Panc1 (cell line): Measurements from ENCODE around the gene ICE2. TPM values are rescaled to one million over a fixed set of nuclear protein-coding genes. Genes with fewer than 3 reads are reported as not detected.

Source experiments
- ATAC-seq: fragments of 200-7000 bp; cut with Tn5 transposase; 2 replicates; pipeline ENCODE4 v1.9.1; 2020; ENCODE audit warnings: mild to moderate bottlenecking, moderate library complexity
- BruUV-seq: library from RNA; stranded (reverse); fragments of 400-500 nt; replicated peaks from 2 replicates; lab custom pipeline; 2021; lab: Mats Ljungman, UMichigan
- CTCF ChIA-PET: fragments of 300-600 bp; sonication (Branson Sonifier 250); formaldehyde crosslinking; loops from one replicate; lab custom pipeline; 2022; ENCODE audit warnings: antibody characterized with exemption; lab: Charles Lee
- POLR2A ChIA-PET: fragments of 300-600 bp; sonication (Branson Sonifier 250); formaldehyde crosslinking; loops from one replicate; lab custom pipeline; 2022; ENCODE audit warnings: antibody characterized with exemption; lab: Charles Lee
- DNase-seq: peaks from one replicate; pipeline ENCODE4 v3.0.0-alpha.2; 2010; ENCODE audit warnings: low read depth, low spot score
- H3K27ac ChIP-seq: 2 replicates; pipeline ENCODE4 v1.5.1; 2011; ENCODE audit warnings: mild to moderate bottlenecking, low read length, inconsistent platforms
- H3K27me3 ChIP-seq: fragments of 200-500 bp; sonication (Bioruptor generic); 2 replicates; pipeline ENCODE4 v1.6.0; 2014; ENCODE audit warnings: low read length, inconsistent platforms; ENCODE audit not compliant: control insufficient read depth, insufficient read depth
- H3K36me3 ChIP-seq: fragments of 200-500 bp; sonication (Bioruptor generic); 2 replicates; pipeline ENCODE4 v1.5.1; 2014; ENCODE audit warnings: inconsistent platforms, mild to moderate bottlenecking, low read length, moderate library complexity; ENCODE audit not compliant: control insufficient read depth, insufficient read depth
- H3K4me1 ChIP-seq: 2 replicates; pipeline ENCODE4 v1.5.1; 2011; ENCODE audit warnings: inconsistent platforms, mild to moderate bottlenecking, low read length, moderate library complexity; ENCODE audit not compliant: control insufficient read depth, insufficient read depth
- H3K4me3 ChIP-seq, 2 experiments: 2 replicates each; pipeline ENCODE4 v1.5.1; 2011 to 2012; ENCODE audit warnings: low read depth in 2 of 2, low read length in 2 of 2, mild to moderate bottlenecking in 2 of 2, inconsistent platforms in 1 of 2, moderate library complexity in 1 of 2
- H3K9me3 ChIP-seq: fragments of 200-500 bp; sonication (Bioruptor generic); 2 replicates; pipeline ENCODE4 v1.5.1; 2014; ENCODE audit warnings: low read depth, mild to moderate bottlenecking, inconsistent platforms, low read length, moderate library complexity; ENCODE audit not compliant: control insufficient read depth, insufficient read depth
- CTCF ChIP-seq: fragments of 450-650 bp; IDR thresholded peaks from 2 replicates; pipeline ENCODE4 v1.5.1; 2017; ENCODE audit warnings: mild to moderate bottlenecking
- POLR2AphosphoS5 ChIP-seq: IDR thresholded peaks from 2 replicates; pipeline ENCODE4 v1.6.1; 2012; ENCODE audit warnings: mild to moderate bottlenecking, low read depth, low read length, moderate library complexity
- SIN3A ChIP-seq: IDR thresholded peaks from 2 replicates; pipeline ENCODE4 v1.6.1; 2012; ENCODE audit warnings: low read depth, mild to moderate bottlenecking, low read length, moderate library complexity, borderline replicate concordance; ENCODE audit not compliant: insufficient read depth
- TCF7L2 ChIP-seq: IDR thresholded peaks from 2 replicates; pipeline ENCODE4 v1.6.1; 2011; ENCODE audit warnings: mild to moderate bottlenecking, low read depth, low read length, inconsistent platforms
- in situ Hi-C: cut with HindIII; loops from 2 replicates; pipeline ENCODE4 v1.10.0; 2016; ENCODE audit warnings: low sequenced_read_pairs, low pct_unique_long_range_greater_than_20kb
- intact Hi-C: fragments of 100-400 bp; cut with micrococcal nuclease; formaldehyde crosslinking; loops from one replicate; pipeline ENCODE4 v1.10.0; 2022; ENCODE audit not compliant: unreplicated experiment
- total RNA-seq: library from RNA; stranded (reverse); gene quantifications from one replicate; pipeline ENCODE4 v1.2.1, GENCODE V29; 2021; ENCODE audit not compliant: unreplicated experiment
- TF ChIP-seq, protein P1 (sequence below), 2 experiments: IDR thresholded peaks; 2 replicates each; pipeline ENCODE4 v1.6.1; 2011 to 2012; ENCODE audit warnings: low read depth in 2 of 2, control low read depth in 1 of 2, low read length in 1 of 2, mild to moderate bottlenecking in 1 of 2, moderate library complexity in 1 of 2; ENCODE audit not compliant: insufficient read depth in 1 of 2

The ICE2 gene
- total RNA-seq, 1 experiment from 2014 or later: 66.2 TPM

DNA sequence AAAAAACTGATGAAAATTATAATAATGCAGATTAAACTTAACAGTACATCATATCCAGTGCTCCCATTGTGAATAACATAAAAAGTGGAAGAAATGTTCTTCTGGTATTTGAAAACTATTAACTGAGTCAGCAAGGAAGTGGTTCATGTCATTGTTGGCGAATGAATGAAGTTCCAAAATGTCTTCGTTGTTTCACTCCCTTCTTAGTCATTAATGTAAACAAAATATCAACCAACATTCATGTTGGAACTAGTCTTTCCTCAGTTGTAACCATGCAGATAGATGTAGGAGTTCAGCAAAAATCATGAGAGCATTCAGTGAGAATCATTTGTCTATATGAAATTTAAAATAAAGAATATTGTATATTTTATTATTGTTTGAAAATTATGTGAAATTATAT lies 44.1 kb upstream of the ICE2 start:
- POLR2A ChIA-PET: no interaction called here
- Histone ChIP-seq H3K36me3 (no peaks in the 10 kb centered on the region), H3K4me1 (peaks cover 16% of the 10 kb centered on the region; the same call in 1 of the 2 replicates), H3K27me3 (no peaks in the 10 kb centered on the region), H3K9me3 (no peaks in the 10 kb centered on the region), H3K4me3 (no peak overlapping the region), H3K27ac (no peak overlapping the region)
- TF ChIP-seq, protein P1, sequence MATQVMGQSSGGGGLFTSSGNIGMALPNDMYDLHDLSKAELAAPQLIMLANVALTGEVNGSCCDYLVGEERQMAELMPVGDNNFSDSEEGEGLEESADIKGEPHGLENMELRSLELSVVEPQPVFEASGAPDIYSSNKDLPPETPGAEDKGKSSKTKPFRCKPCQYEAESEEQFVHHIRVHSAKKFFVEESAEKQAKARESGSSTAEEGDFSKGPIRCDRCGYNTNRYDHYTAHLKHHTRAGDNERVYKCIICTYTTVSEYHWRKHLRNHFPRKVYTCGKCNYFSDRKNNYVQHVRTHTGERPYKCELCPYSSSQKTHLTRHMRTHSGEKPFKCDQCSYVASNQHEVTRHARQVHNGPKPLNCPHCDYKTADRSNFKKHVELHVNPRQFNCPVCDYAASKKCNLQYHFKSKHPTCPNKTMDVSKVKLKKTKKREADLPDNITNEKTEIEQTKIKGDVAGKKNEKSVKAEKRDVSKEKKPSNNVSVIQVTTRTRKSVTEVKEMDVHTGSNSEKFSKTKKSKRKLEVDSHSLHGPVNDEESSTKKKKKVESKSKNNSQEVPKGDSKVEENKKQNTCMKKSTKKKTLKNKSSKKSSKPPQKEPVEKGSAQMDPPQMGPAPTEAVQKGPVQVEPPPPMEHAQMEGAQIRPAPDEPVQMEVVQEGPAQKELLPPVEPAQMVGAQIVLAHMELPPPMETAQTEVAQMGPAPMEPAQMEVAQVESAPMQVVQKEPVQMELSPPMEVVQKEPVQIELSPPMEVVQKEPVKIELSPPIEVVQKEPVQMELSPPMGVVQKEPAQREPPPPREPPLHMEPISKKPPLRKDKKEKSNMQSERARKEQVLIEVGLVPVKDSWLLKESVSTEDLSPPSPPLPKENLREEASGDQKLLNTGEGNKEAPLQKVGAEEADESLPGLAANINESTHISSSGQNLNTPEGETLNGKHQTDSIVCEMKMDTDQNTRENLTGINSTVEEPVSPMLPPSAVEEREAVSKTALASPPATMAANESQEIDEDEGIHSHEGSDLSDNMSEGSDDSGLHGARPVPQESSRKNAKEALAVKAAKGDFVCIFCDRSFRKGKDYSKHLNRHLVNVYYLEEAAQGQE (IDR thresholded peaks at IDR 0.05; ENCODE audit: insufficient read depth in 1 of 2, low read depth in 2 of 2, low read length in 1 of 2): no peak
- TF ChIP-seq SIN3A: no peak
- TF ChIP-seq TCF7L2: no peak
- TF ChIP-seq CTCF: no peak
- TF ChIP-seq POLR2AphosphoS5: no peak
- in situ Hi-C loops (no loop called here), intact Hi-C loops (no loop called here)
- ATAC-seq: no peak
- CTCF ChIA-PET: no interaction called here
- no TSS peak for BruUV-seq
- DNase-seq: no peak

DNA sequence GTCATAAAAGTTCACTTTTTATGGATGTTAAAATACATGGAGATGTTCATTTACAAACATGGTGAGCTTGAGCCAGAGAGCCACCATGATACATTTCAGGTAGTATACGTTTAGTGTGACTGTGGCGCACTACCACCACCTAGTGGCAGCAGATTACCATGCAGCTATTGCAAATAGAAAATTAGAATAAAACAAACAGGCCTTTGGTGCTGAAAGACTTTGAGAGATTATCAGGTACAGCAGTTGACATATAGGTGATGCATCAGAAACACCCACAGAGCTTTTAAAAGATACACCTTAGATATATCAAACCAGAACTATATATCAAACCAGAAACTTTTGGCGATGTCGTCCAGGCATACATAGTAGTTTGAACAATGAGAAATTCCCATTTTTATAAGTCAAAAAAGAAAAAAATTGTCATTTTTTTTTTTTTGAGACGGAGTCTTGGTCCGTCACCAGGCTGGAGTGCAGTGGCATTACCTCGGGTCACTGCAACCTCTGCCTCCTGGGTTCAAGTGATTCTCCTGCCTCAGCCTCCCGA lies 42.0 kb upstream of the ICE2 start:
- no peak for TF ChIP-seq TCF7L2
- TF ChIP-seq, protein P1 (IDR thresholded peaks at IDR 0.05; ENCODE audit: insufficient read depth in 1 of 2, low read depth in 2 of 2, low read length in 1 of 2): no peak
- TF ChIP-seq CTCF: peak; percentile 93
- Histone ChIP-seq H3K9me3 (no peaks in the 10 kb centered on the region), H3K27ac (no peak overlapping the region), H3K27me3 (no peaks in the 10 kb centered on the region), H3K4me1 (0 out of 2 replicates have a peak, but pooled peaks cover 11% of the 10 kb centered on the region), H3K36me3 (no peaks in the 10 kb centered on the region), H3K4me3 (no peak overlapping the region)
- DNase-seq (peak; percentile 72), ATAC-seq (peak; percentile 90)
- intact Hi-C loops (loop anchor here (1.0 kb wide), 1 partner anchor 193 kb away; no protein-coding TSS in a partner anchor), in situ Hi-C loops (no loop called here)
- ChIA-PET POLR2A (interaction anchor here (0.6 to 0.7 kb wide), 2 partner anchors 55 to 131 kb away, joined by 3 to 5 read pairs; no protein-coding TSS in a partner anchor), CTCF (interaction anchor here (0.6 to 1.6 kb wide), 11 partner anchors 12 to 648 kb away, joined by 3 to 5 read pairs (median 3); no protein-coding TSS in a partner anchor)
- BruUV-seq: no TSS peak
